ENCODE measurements around the gene SERINC5. TPM values are rescaled to one million over a fixed set of nuclear protein-coding genes. Genes with fewer than 3 reads are reported as not detected.

SERINC5 gene
- total and polyA plus RNA-seq, 7 donors, result 0.70 to 8.6 (median 2.7) TPM

- intact Hi-C loops (cut with DNase I), result no loop called here
- Histone ChIP-seq H3K36me3 (ENCODE audit: insufficient read depth in 1 of 2, low read depth in 1 of 2) (no peaks in the 10 kb centered on the region), H3K27me3 (ENCODE audit: insufficient read depth in 3 of 3, low read length in 2 of 3) (no peaks in the 10 kb centered on the region), H3K4me3 (peak overlapping the region; percentile 29), H3K27ac (peak overlapping the region; percentile 60), H3K9me3 (peaks cover 4% of the 10 kb centered on the region), H3K4me1 (peaks cover 13% of the 10 kb centered on the region)
- no peak for TF ChIP-seq CTCF (IDR thresholded peaks at IDR 0.05)
- ATAC-seq, result peak; percentile 91 to 96 (median 94)
- peak; percentile 43 to 53 for DNase-seq
- WGBS, 3 donors, result 30 to 36% (median 33%) methylated on average over 6 of the region's 6 CpGs
These were observed 8.7 kb downstream of the SERINC5 start for GRCh38 chr5:80246995-80247729.

- intact Hi-C loops (cut with DNase I), result no loop called here
- Histone ChIP-seq H3K4me1 (peaks cover 13% of the 10 kb centered on the region), H3K9me3 (peaks cover 4% of the 10 kb centered on the region), H3K27me3 (ENCODE audit: insufficient read depth in 3 of 3, low read length in 2 of 3) (no peaks in the 10 kb centered on the region), H3K36me3 (ENCODE audit: insufficient read depth in 1 of 2, low read depth in 1 of 2) (no peaks in the 10 kb centered on the region), H3K4me3 (no peak overlapping the region), H3K27ac (peak overlapping the region; percentile 60)
- no peak for ATAC-seq
- 57 to 59% (median 57%) methylated on average over 2 of the region's 2 CpGs for WGBS, 3 donors
- no peak for DNase-seq
- no peak for TF ChIP-seq CTCF (IDR thresholded peaks at IDR 0.05)
These were observed 9.7 kb downstream of the SERINC5 start for GRCh38 chr5:80246001-80246758.

GRCh38 chr5:80243567-80243966, 12.3 kb downstream of the SERINC5 start:
- peaks cover 34% of the 10 kb centered on the region for H3K4me1 ChIP-seq
- H3K36me3 ChIP-seq (ENCODE audit: insufficient read depth in 1 of 2, low read depth in 1 of 2), result no peaks in the 10 kb centered on the region
- H3K4me3 ChIP-seq, result no peak overlapping the region
- no peak for ATAC-seq
- 98 to 100% (median 100%) methylated on average over 1 of the region's 1 CpG for WGBS, 3 donors
- DNase-seq, result no peak
- H3K9me3 ChIP-seq, result peaks cover 4% of the 10 kb centered on the region
- TF ChIP-seq CTCF (IDR thresholded peaks at IDR 0.05), result no peak
- no peaks in the 10 kb centered on the region for H3K27me3 ChIP-seq (ENCODE audit: insufficient read depth in 3 of 3, low read length in 2 of 3)
- no peak overlapping the region for H3K27ac ChIP-seq
- intact Hi-C loops (cut with DNase I), result no loop called here

GRCh38 chr5:80242849-80243248, 13.0 kb downstream of the SERINC5 start:
- Histone ChIP-seq H3K9me3 (peaks cover 4% of the 10 kb centered on the region), H3K4me3 (no peak overlapping the region), H3K4me1 (peaks cover 38% of the 10 kb centered on the region), H3K36me3 (ENCODE audit: insufficient read depth in 1 of 2, low read depth in 1 of 2) (no peaks in the 10 kb centered on the region), H3K27ac (no peak overlapping the region), H3K27me3 (ENCODE audit: insufficient read depth in 3 of 3, low read length in 2 of 3) (no peaks in the 10 kb centered on the region)
- TF ChIP-seq CTCF (IDR thresholded peaks at IDR 0.05), result no peak
- ATAC-seq (no peak), DNase-seq (no peak)
- WGBS, 3 donors, result 84 to 96% (median 94%) methylated on average over 3 of the region's 3 CpGs
- intact Hi-C loops (cut with DNase I), result no loop called here

Data from psoas muscle (tissue), 8 donors.